K562 (cell line): ENCODE data around the gene SLC26A1. TPM values are rescaled to one million over a fixed set of nuclear protein-coding genes. Genes with fewer than 3 reads are reported as not detected.

ENCODE experiments used
- HINFP ChIP-seq: fragments of 450-650 bp; conservative IDR thresholded peaks from 2 replicates; pipeline ENCODE4 v1.6.1; 2016; ENCODE audit warnings: missing genetic modification characterization, low read depth, mild to moderate bottlenecking, control low read depth, missing compliant biosample characterization
- MTA2 ChIP-seq: fragments of 450-650 bp; IDR thresholded peaks from 2 replicates; pipeline ENCODE4 v1.6.1; 2016; ENCODE audit warnings: low read depth
- NCOA2 ChIP-seq, 2 experiments: fragments of 450-650 bp; IDR thresholded peaks; 2 replicates each; pipeline ENCODE4 v1.6.1; 2018; ENCODE audit warnings: mild to moderate bottlenecking in 2 of 2, moderate library complexity in 1 of 2; ENCODE audit not compliant: partially characterized antibody in 2 of 2
- TAF1 ChIP-seq: IDR thresholded peaks from 2 replicates; pipeline ENCODE4 v1.6.1; 2011; ENCODE audit warnings: mild to moderate bottlenecking, low read length, moderate library complexity; ENCODE audit not compliant: insufficient read depth, control insufficient read depth, severe bottlenecking; ENCODE audit errors: extremely low read depth
- TBP ChIP-seq: optimal IDR thresholded peaks from 2 replicates; pipeline ENCODE3; 2011; ENCODE audit warnings: low read depth, low read length, improper control_type of control experiment
- THRB ChIP-seq: fragments of 450-650 bp; formaldehyde crosslinking; conservative IDR thresholded peaks from 2 replicates; pipeline ENCODE4 v1.4.0; 2022; ENCODE audit warnings: mild to moderate bottlenecking, missing genetic modification characterization
- YY1 ChIP-seq, 3 experiments: IDR thresholded peaks; 2 replicates each; pipeline ENCODE4 v1.6.1; 2011; ENCODE audit warnings: low read length in 2 of 3, mild to moderate bottlenecking in 2 of 3, moderate library complexity in 2 of 3, borderline replicate concordance in 1 of 3, control low read depth in 1 of 3, low read depth in 1 of 3; ENCODE audit not compliant: insufficient read depth in 3 of 3, insufficient replicate concordance in 2 of 3, control insufficient read depth in 1 of 3, insufficient read length in 1 of 3; ENCODE audit errors: extremely low read depth in 1 of 3
- ZBTB17 ChIP-seq: fragments of 450-650 bp; formaldehyde crosslinking; IDR thresholded peaks from 2 replicates; pipeline ENCODE4 v1.4.0; 2020; ENCODE audit warnings: mild to moderate bottlenecking
- ZNF253 ChIP-seq: fragments of 250-450 bp; sonication (Bioruptor Pico); conservative IDR thresholded peaks from 2 replicates; pipeline ENCODE4 v1.6.1; 2021; ENCODE audit warnings: mild to moderate bottlenecking
- ZNF318 ChIP-seq, 2 experiments: fragments of 450-650 bp; IDR thresholded peaks; 2 replicates each; pipeline ENCODE4 v1.6.1; 2016; ENCODE audit warnings: mild to moderate bottlenecking in 2 of 2, borderline replicate concordance in 1 of 2, low read depth in 1 of 2, moderate library complexity in 1 of 2
- ZNF717 ChIP-seq: fragments of 250-450 bp; sonication (Bioruptor Pico); IDR thresholded peaks from 2 replicates; pipeline ENCODE4 v1.5.0; 2021
- polyA plus RNA-seq, 8 experiments: library from polyadenylated mRNA; depleted of rRNA in 4 of 8; stranded (reverse) in 5 of 8; unstranded in 3 of 8; fragments of >200 nt; fragmentation: Nextera tagmentation in 2 of 8; fragmentation: Illumina TruSeq in 1 of 8; extraction: Ambion mirVana in 2 of 8; extraction: Trizol in 1 of 8; gene quantifications; 2 replicates each; pipeline versions ENCODE4 v1.2.1 to v1.2.3, GENCODE V29; 2011 to 2014; ENCODE audit warnings: inconsistent platforms in 1 of 8, missing spikeins in 1 of 8
- total RNA-seq, 7 experiments: library from RNA; depleted of rRNA in 6 of 7; stranded (reverse); fragments of >200 nt in 6 of 7; fragmentation: Illumina TruSeq in 2 of 7; extraction: Trizol in 2 of 7; gene quantifications; 2 replicates each; pipeline versions ENCODE4 v1.2.1 to v1.2.3, GENCODE V29; 2011 to 2021; ENCODE audit warnings: low replicate concordance in 1 of 7
- TF ChIP-seq, protein P1 (sequence below): fragments of 450-650 bp; formaldehyde crosslinking; IDR thresholded peaks from 2 replicates; pipeline ENCODE4 v1.4.0; 2020; ENCODE audit warnings: mild to moderate bottlenecking, moderate library complexity

SLC26A1 gene
- total and polyA plus RNA-seq, 9 of the 15 experiments (the other 6 are each of a cell fraction or from before 2014, with no cell fraction given), result 0.11 to 4.2 (median 0.95) TPM

- TF ChIP-seq ZNF318 (IDR thresholded peaks at IDR 0.05; ENCODE audit: borderline replicate concordance in 1 of 2, low read depth in 1 of 2) (no peak), TAF1 (peak; percentile 52), MTA2 (no peak; the same call in 1 of the 2 replicates), YY1 (IDR thresholded peaks at IDR 0.05; ENCODE audit: borderline replicate concordance in 1 of 3, control insufficient read depth in 1 of 3, extremely low read depth in 1 of 3, insufficient read depth in 3 of 3, insufficient read length in 1 of 3, insufficient replicate concordance in 2 of 3, low read depth in 1 of 3, low read length in 2 of 3) (peak in 2 of 3 experiments; percentile 23 to 49), THRB (CRISPR knock-in tag) (no peak), ZNF717 (CRISPR knock-in tag) (no peak), ZBTB17 (0 out of 2 replicates have a peak, but pooled peaks have one; percentile 71), ZNF253 (CRISPR knock-in tag) (no peak), TBP (peak; percentile 75), NCOA2 (IDR thresholded peaks at IDR 0.05; ENCODE audit: partially characterized antibody in 2 of 2) (no peak), HINFP (tag) (no peak)
- TF ChIP-seq, protein P1, sequence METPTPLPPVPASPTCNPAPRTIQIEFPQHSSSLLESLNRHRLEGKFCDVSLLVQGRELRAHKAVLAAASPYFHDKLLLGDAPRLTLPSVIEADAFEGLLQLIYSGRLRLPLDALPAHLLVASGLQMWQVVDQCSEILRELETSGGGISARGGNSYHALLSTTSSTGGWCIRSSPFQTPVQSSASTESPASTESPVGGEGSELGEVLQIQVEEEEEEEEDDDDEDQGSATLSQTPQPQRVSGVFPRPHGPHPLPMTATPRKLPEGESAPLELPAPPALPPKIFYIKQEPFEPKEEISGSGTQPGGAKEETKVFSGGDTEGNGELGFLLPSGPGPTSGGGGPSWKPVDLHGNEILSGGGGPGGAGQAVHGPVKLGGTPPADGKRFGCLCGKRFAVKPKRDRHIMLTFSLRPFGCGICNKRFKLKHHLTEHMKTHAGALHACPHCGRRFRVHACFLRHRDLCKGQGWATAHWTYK (CRISPR knock-in tag), result no peak
These were observed 3.1 kb upstream of the SLC26A1 start (continued) for GRCh38 chr4:996030-996996.
